DLD1 (cell line): ENCODE data around the gene RNU5B-1.
"Not testable (repeated sequence)": the region's sequence is repeated elsewhere in the genome, so short reads cannot be mapped to it uniquely, and the experiment has no call there.

ENCODE experiments used
- in situ Hi-C: cut with HindIII; loops from 2 replicates; pipeline ENCODE4 v1.10.0; 2017; ENCODE audit warnings: low sequenced_read_pairs

Gene RNU5B-1

DNA sequence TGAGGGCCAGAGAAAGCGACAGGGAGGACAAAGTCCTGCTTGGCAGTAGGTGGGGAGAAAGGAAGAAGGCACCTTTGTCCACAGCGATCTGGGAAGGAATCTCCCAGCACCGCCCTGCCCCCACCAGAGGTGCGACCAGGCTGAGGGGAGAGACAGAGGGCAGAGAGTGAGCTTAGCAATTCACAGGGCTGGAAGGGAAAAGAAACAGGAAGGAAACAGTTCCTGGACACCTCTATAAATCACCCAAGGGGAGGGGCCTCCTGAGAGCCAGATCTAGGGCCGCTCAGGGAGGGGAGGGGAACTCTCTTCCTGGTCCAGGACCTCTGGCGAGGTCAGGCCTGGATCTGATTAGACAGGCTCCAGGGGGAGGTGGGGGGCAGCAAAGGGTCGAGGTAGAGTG, 35.4 kb downstream of the RNU5B-1 start:
- in situ Hi-C loops = no loop called here

- in situ Hi-C loops = no loop called here
These were observed 38.0 kb downstream of the RNU5B-1 start for GRCh38 chr15:65342493-65342892.

GRCh38 chr15:65343374-65343981, 39.0 kb downstream of the RNU5B-1 start:
- in situ Hi-C loops = no loop called here

DNA sequence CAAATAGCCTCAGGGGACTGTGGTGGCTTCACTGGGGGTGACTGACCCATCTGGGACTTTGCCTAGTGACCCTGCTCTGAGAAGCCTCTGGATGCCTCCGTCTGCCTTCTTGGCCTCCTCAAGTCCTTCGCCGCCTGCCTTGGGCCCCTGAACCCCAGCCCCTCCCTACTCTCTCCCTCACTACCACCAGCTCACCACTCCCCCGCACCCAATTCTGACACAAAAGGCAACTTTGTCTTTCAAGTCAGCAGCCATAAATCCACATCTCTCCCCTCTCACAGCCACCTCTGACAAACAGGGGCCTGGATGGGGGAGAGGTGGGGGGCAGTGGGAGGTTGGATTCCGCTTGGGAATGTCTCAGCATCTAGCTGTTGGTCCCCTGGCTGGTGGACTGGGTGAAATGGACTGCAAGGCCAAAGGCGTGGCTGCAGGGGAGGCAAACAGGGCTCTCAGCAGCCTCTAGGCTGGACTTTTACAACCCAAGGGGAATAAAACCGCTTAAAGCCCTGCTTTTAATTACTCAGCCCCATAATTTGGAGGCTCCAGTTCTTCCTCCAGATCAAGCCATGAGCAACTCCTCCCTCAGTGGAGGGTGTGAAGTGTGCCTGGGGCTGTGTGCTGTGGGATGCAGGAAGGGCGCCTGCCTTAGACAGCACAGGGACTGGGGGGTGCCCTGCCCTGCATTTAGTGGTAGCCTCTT, 39.9 kb downstream of the RNU5B-1 start:
- in situ Hi-C loops = no loop called here

DNA sequence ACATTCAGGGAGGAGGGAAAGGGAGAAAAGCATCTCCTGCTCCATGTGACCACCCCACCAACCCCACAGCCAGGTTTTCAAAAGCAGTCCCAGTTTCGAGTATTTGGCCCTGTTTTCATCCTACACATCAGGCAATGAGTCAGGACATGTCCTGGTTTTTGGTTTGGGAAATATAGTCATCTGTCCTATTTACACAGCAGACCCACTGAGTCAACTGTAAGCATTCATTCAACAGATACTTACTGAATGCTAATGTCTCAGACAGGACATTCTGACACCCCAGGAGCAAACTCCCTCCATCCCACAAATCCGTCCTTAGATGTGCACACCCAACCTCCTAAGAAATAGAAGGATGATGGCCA, 40.4 kb downstream of the RNU5B-1 start:
- in situ Hi-C loops = no loop called here

DNA sequence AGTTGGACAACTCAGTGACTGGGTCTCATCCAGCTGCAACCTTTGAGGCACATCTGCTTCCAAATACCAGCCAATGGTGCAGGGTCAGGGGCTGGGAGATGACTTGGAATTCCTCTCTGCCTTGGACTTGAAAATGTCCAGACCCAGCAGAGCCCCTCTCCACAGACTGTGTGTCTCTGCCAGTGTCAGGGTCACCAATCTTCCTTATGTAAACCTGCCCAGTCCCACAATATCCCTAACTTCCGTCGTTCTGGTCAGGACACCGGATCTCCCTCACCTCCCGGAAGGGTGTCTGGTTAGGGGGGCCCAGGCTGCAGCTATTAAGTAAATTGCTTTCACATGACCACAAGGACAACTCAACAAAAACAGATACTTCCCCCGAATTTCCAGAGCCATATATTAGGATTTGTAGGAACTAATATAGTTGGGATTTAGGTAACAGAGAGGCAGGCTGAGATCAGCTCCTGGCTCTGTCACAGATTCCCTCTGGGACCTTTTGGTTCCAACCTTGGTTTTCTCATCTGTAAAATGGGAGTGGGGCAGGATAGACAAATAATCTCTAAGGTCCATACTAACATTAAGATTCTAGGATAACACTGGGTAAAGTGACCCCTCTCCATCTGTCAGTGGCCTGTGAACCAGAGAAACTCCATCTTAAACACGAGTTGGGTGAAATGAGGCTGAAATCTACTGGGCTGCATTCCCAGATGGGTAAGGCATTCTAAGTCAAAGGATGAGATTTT, 42.5 kb downstream of the RNU5B-1 start:
- in situ Hi-C loops = no loop called here

DNA sequence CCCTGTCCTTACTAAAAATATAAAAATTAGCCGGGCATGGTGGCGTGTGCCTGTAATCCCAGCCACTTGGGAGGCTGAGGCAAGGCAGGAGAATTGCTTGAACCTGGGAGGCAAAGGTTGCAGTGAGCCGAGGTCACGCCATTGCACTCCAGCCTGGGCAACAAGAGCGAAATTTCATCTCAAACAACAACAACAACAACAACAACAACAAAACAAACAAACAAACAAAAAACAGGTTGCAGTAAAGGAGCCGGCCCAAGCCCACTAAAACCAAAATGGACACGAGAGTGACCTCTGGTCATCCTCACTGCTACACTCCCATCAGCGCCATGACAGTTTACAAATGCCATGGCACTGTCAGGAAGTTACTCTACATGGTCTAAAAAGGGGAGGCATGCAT, 43.3 kb downstream of the RNU5B-1 start:
- in situ Hi-C loops = not testable (repeated sequence)

- in situ Hi-C loops = no loop called here
These were observed 44.9 kb downstream of the RNU5B-1 start for GRCh38 chr15:65349338-65349737.

- in situ Hi-C loops = not testable (repeated sequence)
These were observed 47.5 kb downstream of the RNU5B-1 start for GRCh38 chr15:65351972-65352371.
